Germinal center (tissue), 1 donor: ENCODE results near the gene PDZRN3.

Experiments used
- DNase-seq: peaks from one replicate; pipeline ENCODE4 v3.0.0; 2012; ENCODE audit warnings: mixed read lengths, low spot score

The PDZRN3 gene

DNA sequence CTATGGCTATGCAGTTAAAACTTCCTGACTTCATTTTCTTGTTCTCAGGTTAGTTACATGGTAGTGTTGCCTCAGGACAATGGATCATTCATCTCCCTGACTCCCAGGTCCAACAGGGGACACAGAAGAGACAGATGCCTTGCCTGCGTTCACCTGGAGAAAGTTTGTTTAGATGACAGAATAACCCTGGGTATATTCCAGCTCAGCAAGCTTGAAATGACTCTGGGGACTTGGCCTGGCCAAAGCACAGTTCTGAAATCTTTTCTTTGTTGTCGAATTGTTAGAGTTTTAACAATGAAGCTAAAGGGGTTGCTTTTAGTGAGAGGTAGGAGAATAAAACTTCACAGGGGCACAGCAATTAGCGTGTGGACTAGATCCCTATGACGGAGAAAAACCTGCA is 206.1 kb downstream of the PDZRN3 start:
- no peak for DNase-seq

DNA sequence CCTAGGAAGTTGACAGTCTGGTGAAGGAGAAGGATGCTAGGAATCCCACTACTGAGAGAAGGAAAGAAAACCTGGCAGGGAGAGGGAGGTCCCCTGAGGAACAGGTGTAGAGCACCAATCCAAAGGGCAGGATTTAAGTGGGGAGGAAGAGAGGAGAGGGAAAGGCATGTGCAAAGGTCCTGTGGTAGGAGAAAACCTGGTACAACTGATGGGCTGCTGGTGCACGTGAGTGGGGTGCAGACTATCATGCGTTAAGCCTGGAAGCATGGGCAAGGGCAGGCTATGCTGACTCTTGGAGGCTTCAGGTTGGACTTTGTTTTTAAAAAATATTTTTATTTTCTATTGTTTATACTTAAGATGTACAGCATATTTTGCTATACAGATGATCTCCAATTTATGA is 209.6 kb downstream of the PDZRN3 start:
- DNase-seq = no peak

GRCh38 chr3:73413619-73414018 is 211.1 kb downstream of the PDZRN3 start:
- no peak for DNase-seq

DNA sequence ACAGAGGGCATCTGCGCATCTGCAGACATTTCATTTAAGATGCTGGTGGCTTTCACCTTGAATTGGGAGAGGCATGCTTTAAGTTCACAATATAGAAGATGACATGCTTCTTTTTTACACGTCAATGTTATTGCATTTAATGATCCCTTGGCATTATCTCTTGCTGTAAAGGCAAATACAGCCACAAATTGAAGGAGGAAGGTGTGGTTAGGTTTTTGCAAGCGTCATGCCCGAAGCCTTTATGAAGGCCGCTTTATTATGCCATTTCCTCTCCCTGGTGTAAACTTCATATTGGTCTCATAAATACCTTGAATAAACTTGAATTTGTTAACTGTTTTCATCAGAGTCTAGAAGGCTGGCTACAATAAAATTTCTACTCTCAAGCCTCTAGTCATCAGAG is 212.7 kb downstream of the PDZRN3 start:
- DNase-seq = no peak

DNA sequence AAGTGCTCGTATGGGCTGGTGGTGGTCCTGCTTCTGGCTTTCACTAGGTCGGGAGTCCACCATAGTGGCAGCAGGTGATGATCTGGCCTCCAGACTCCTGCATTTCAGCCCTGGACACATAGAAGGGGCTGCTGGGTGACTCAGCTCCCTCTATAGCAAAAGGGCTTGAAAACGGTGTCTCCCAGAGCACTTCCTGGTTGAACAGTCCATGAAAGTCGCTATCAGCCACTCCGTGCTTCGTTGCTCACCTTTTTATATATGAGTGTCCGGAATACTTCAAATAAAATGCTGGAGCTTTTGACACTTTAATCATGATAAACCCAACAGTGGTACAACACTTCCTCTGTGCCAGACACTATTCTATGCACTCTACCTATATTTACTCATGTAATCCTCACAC is 213.2 kb downstream of the PDZRN3 start:
- DNase-seq = no peak

GRCh38 chr3:73409138-73409763 is 215.5 kb downstream of the PDZRN3 start:
- DNase-seq = no peak

DNA sequence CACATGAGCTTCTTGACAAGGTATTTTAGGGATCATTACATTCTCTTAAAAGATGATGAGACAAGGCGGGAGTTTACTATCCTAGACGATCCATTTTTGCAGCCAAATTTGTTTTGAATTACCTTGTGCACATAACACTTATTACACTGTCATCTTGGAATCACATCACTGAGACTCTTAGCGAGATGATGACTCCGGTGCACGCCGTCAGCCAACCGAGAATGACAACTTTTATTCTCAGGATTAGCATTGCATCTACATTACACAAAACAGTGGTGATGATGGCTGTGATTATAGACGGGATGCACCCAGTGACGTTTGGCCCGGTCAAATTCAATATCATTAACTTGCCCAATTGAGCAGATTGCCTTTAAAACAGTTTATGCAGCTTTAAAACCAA is 216.1 kb downstream of the PDZRN3 start:
- DNase-seq = no peak

DNA sequence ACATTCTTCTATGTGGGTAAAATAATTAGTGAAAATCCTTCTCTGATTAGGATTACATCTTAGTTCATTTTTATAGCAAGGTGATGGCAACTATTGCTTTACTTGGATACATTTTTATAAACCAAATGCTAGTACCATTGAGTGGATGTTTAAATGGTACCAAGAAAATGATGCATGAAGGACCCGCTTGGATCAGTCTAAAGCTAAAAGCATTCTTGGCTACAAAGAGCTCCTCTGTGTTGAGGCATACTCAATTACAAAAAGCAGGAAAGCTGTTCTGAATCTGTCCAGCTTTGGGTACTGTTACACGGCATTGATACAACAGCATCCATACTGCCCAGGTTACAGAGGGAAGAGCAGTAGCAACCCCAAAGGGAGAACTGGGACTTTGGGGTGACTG is 217.2 kb downstream of the PDZRN3 start:
- DNase-seq = no peak

DNA sequence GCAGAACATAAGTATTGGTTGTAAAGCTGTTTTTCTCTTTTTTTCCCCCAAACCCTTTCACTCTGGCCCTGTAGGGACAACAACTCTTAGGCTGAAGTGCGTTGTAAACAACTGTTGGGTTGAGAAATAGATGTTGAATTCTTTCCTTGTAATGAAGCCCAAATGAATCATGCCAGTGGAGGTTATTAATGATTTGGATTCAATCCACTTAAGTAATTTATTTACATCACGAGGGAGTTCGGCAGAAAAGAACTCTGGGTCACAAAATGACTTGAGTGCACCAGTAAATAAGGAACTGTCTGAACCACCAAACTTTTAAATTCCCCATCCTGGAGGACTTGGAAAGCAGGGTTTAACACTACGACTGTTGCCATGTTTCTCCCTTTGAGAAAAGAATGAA is 218.9 kb downstream of the PDZRN3 start:
- no peak for DNase-seq

GRCh38 chr3:73405000-73405399 is 219.7 kb downstream of the PDZRN3 start:
- no peak for DNase-seq

DNA sequence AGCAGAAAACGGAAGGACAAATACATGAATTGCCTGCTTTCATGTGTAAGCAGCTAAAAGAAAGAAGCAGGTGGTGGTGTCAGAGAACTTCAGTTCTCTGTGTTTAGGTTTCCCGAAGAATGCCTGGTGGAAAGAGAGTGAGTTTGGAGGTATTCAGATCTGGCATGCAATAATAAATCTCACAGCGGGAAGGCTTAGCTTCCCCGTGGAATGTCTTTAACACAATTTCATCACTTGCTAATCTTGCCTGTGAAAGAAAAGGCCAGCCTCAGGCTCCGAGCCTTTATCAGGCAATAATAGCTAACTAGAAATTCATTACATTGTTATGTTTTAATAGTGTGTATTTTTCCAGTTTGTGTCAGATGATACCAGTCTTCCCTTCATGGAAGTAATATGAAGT is 220.3 kb downstream of the PDZRN3 start:
- DNase-seq = no peak

DNA sequence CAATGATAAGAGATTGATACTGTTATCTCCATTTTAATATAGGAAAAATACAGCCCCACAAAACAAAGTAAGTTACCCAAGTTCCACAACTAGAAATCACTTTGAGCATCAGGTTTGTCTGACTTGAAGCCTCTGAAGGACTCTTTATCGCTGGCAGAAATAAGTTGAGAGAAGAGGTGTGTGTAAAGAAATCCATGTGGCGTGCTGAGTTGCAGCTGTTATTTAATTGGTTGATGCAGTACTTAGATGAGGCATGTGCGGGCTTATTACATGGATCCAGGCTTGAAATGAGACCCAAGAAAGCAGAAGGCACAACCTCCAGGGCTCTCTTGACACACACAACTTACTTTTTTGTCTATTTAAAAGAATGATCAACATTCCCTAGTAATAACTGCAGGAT is 221.3 kb downstream of the PDZRN3 start:
- no peak for DNase-seq

DNA sequence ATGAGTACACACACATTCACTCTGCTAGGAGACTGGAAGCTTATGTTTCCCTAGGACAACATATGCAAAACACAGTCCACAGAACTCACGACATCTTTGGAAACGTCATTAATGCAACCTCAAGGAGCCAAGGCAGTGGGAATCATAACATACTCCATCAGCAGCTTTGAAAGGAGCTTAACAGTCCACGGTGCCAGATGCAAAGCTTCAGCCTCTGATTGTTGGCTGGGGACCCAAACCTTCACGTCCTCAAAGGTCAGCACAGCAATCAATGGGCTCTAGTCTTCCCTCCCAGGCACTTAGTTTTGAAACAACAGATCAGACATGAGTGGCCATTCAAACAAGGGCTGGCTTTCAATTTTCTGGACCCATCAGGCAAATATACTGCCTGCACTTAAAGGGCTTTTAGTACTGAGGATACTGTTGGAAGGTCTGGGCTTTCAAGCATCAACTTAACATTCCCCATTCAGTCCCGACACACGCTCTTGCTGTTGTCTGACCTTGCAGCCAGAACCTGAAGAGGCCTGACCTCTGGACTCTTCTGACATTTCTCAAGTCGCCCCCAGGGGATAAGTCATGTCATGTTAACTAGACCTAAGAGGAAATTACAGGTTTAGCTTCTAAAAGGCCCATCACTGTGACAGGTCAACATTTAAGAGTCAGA is 223.0 kb downstream of the PDZRN3 start:
- no peak for DNase-seq

GRCh38 chr3:73401059-73401458 is 223.7 kb downstream of the PDZRN3 start:
- no peak for DNase-seq

- no peak for DNase-seq
These were observed 225.0 kb downstream of the PDZRN3 start for GRCh38 chr3:73399666-73400253.

- no peak for DNase-seq
These were observed 225.6 kb downstream of the PDZRN3 start for GRCh38 chr3:73399106-73399505.

DNA sequence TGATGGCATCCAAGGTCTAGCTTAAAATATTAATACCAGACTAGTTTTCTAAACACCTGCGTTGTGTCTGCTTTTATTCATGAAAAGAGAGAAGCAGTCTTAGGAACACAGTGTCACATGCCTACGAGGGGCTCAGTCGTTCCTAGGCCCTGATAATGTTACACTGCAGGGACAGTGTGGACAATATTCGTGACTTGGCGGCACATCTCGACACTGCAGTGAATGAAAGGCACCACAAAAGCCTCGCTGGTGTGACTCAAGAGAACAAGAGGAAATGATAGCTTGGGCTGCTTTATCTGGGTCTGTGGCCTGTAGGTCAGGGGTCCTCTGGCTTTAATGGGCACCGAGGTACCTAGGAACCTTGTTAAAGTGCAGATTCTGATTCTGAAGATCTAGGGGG is 226.7 kb downstream of the PDZRN3 start:
- no peak for DNase-seq

DNA sequence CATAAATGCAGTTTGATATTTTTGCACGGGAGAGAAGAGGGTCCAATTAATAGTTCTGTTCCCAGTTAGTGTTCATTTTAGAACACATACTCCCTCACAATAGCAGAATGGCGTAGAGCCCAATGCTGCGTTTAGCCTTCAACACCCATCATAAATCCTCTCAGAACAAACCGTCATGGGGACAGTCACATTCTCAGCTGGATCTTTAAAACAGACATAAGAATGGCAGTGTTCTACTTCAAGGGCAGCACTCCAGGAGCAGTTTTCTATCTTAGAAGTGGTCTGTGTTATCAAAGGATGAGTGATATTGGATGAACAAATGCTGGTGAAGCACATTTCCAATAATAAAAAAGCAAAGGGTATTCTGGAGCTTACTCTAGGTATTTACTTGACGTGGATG is 230.5 kb downstream of the PDZRN3 start:
- no peak for DNase-seq

DNA sequence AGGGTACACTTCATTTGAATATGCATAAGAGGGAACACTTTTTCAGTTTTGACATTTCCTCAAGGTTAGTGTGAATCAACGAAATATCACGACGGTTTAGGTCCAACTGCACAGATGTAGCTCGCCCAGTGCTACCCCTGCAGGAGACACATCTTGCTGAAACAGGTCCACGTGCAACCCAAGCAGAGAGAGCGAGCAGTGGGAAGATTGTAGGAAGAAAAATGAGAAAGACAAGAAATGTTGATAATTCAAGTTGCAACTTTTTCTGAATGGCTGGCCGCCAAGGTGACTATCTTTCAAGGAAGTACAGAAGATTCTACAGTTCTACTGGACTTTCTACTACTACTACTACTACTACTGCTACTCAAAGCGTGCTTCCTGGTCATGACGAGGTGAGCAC is 231.7 kb downstream of the PDZRN3 start:
- DNase-seq = no peak

DNA sequence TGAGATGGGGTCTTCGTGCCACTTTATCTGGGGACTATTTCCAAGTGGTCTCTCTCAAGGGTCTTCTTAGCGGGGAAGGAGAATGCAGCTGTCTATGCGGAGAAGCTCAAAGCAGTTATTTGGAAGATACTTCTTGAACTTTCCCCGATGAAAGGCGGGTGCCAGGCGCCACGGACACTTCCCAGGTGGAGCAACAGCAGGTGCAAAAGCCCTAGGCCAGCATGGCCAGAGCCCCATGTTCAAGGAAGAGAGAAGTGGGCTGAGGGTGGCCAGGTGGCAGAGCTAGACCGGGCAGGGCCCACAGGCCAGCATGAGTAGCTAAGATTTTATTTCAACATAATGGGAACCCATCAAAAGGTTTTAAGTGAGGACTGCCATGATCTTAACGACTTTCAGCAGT is 232.8 kb downstream of the PDZRN3 start:
- DNase-seq = no peak

- DNase-seq = no peak
These were observed 234.8 kb downstream of the PDZRN3 start for GRCh38 chr3:73389928-73390327.

DNA sequence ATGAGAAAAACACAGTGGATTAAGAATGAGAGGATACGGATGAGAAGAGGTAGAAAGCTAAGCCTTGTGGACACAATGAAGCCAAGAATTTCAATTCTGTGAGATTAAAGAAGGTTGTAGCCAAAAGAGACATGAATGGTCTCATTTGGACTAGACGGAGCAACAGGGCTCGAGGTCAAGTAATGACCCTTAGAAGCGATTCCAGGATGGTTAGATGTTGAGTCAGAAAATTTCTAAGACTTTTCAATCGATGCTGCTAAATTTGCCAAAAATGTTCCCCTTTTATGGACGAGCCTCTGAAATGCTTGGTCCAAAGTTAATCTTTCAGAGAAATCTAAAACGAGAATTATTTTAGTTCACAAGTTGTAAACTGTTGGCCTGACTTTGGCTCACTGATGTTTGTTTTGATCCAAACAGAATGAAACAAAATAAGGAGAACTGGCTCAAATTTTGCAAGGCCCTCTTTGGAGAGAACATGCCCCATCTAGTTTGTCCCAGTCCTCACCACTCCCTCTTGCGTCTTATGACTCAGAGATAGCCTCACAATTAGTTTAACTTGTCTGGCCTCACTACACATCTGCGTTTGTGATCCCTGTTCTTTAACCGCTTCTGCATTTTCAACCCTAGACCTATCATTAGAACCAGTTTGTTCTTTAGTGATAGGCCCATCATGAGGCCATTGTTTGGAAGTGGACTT is 235.5 kb downstream of the PDZRN3 start:
- DNase-seq = no peak

DNA sequence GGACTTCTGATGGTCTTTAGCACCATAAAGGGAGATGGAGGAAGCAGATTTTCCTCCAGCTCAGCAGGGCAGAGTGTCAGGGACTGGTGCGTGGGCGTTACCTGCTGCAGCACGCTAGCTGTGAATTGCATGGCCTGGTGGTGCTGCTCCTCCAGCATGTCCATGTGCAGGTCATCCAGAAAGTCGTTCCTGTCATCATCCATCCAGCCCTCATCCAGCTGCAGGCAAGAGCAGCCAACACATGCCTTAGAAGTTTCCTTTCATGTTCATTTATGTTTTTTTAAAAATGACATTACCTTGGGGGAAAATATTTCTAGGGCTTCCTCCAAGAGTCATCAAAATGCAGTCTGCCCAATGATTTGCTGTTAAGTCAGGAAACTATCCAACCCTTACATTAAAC is 239.2 kb downstream of the PDZRN3 start:
- no peak for DNase-seq
